Measurements from ENCODE around the gene IFT88.

DNA sequence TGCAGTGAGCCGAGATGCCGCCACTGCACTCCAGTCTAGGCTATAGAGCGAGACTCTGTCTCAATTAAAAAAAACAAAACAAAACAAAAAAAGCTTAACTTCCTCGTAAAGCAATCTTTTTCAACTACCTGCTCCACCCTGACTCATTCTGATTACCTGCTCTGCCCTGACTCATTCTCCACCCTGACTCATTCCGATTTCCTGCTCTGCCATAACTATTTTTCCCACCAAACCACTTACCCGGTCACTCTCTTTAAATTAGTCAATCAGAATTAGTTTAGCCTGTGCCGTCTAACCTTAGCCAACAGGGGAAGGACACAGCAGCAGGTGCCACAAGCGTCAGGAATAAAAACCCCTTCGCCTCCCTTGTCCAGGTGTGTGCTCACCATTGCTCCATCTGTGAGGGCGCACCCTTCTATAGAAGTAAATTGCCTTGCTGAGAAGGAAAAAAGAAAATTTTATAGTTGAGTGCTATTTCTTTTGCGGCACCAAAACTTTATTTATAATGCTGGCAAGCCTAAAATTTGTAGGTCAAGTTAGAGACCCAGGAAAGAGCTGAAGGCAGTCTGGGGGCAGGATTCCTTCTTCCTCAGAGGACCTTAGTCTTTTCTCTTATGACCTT lies 1.7 kb upstream of the IFT88 start:
- TF ChIP-seq JUND (IDR thresholded peaks at IDR 0.05; ENCODE audit: low read length) (no peak), POLR2A (IDR thresholded peaks at IDR 0.05; ENCODE audit: control extremely low read depth in 1 of 2, low read depth in 2 of 2, low read length in 2 of 2) (no peak), KDM5A (IDR thresholded peaks at IDR 0.05; ENCODE audit: low read length) (no peak), CREB1 (IDR thresholded peaks at IDR 0.05) (no peak), FOSL1 (IDR thresholded peaks at IDR 0.05; ENCODE audit: insufficient read depth, low read depth, low read length) (no peak), EP300 (IDR thresholded peaks at IDR 0.05; ENCODE audit: borderline replicate concordance in 1 of 2, low read depth in 2 of 2, low read length in 2 of 2) (no peak), TCF12 (IDR thresholded peaks at IDR 0.05; ENCODE audit: low read depth, low read length) (no peak), TAF1 (IDR thresholded peaks at IDR 0.05; ENCODE audit: low read depth, low read length) (no peak)
- TF ChIP-seq, protein P1, sequence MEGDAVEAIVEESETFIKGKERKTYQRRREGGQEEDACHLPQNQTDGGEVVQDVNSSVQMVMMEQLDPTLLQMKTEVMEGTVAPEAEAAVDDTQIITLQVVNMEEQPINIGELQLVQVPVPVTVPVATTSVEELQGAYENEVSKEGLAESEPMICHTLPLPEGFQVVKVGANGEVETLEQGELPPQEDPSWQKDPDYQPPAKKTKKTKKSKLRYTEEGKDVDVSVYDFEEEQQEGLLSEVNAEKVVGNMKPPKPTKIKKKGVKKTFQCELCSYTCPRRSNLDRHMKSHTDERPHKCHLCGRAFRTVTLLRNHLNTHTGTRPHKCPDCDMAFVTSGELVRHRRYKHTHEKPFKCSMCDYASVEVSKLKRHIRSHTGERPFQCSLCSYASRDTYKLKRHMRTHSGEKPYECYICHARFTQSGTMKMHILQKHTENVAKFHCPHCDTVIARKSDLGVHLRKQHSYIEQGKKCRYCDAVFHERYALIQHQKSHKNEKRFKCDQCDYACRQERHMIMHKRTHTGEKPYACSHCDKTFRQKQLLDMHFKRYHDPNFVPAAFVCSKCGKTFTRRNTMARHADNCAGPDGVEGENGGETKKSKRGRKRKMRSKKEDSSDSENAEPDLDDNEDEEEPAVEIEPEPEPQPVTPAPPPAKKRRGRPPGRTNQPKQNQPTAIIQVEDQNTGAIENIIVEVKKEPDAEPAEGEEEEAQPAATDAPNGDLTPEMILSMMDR (IDR thresholded peaks at IDR 0.05; ENCODE audit: control extremely low read depth in 1 of 3, insufficient read depth in 1 of 3, low read depth in 1 of 3, low read length in 3 of 3), result no peak

All from H1 (cell line).